H1 (cell line): Measurements from ENCODE around the gene PTPRT.

ENCODE experiments used
- EP300 ChIP-seq, 2 experiments: IDR thresholded peaks; 1 replicate in 1 of 2; 2 replicates in 1 of 2; pipeline ENCODE4 v1.6.1; 2011 to 2012; ENCODE audit warnings: low read depth in 2 of 2, low read length in 2 of 2, mild to moderate bottlenecking in 2 of 2, borderline replicate concordance in 1 of 2, inconsistent platforms in 1 of 2, moderate library complexity in 1 of 2
- EZH2 ChIP-seq: fragments of 200-600 bp; sonication (generic); IDR thresholded peaks from 2 replicates; pipeline ENCODE4 v1.7.1; 2012; ENCODE audit warnings: low read depth, mild to moderate bottlenecking, moderate library complexity, low read length, inconsistent platforms; ENCODE audit not compliant: severe bottlenecking
- NRF1 ChIP-seq: IDR thresholded peaks from 2 replicates; pipeline ENCODE4 v1.6.1; 2011; ENCODE audit warnings: mild to moderate bottlenecking, low read depth, low read length, improper control_type of control experiment
- POLR2A ChIP-seq, 2 experiments: IDR thresholded peaks; 1 replicate in 1 of 2; 2 replicates in 1 of 2; pipeline ENCODE4 v1.6.1; 2011; ENCODE audit warnings: low read depth in 2 of 2, low read length in 2 of 2, mild to moderate bottlenecking in 2 of 2; ENCODE audit errors: control extremely low read depth in 1 of 2
- POLR2AphosphoS5 ChIP-seq: IDR thresholded peaks from 2 replicates; pipeline ENCODE4 v1.6.1; 2011; ENCODE audit warnings: low read depth, low read length
- RAD21 ChIP-seq, 2 experiments: IDR thresholded peaks in 1 of 2; conservative IDR thresholded peaks in 1 of 2; 2 replicates each; pipeline ENCODE4 v1.6.1; 2011; ENCODE audit warnings: low read depth in 2 of 2, low read length in 2 of 2, improper control_type of control experiment in 1 of 2, inconsistent platforms in 1 of 2, mild to moderate bottlenecking in 1 of 2, moderate library complexity in 1 of 2
- RFX5 ChIP-seq: IDR thresholded peaks from 2 replicates; pipeline ENCODE4 v1.6.1; 2011; ENCODE audit warnings: low read depth, low read length, improper control_type of control experiment, borderline replicate concordance
- RNF2 ChIP-seq: fragments of 200-900, 300-1000 bp; sonication (generic); IDR thresholded peaks from 2 replicates; pipeline ENCODE4 v1.7.1; 2016; ENCODE audit warnings: borderline replicate concordance, low read depth, mild to moderate bottlenecking, antibody characterized with exemption, low read length; ENCODE audit not compliant: poor library complexity, severe bottlenecking; ENCODE audit errors: missing control alignments
- SIRT6 ChIP-seq: IDR thresholded peaks from one replicate; pipeline ENCODE4 v1.7.1; 2012; ENCODE audit warnings: low read length, inconsistent platforms
- SP1 ChIP-seq: IDR thresholded peaks from 2 replicates; pipeline ENCODE4 v1.6.1; 2011; ENCODE audit warnings: low read depth, low read length
- SRF ChIP-seq: IDR thresholded peaks from 2 replicates; pipeline ENCODE4 v1.6.1; 2011; ENCODE audit warnings: mild to moderate bottlenecking, low read depth, low read length, moderate library complexity
- TAF1 ChIP-seq: IDR thresholded peaks from 2 replicates; pipeline ENCODE4 v1.6.1; 2011; ENCODE audit warnings: mild to moderate bottlenecking, low read depth, low read length
- TF ChIP-seq, protein P1 (sequence below), 3 experiments: IDR thresholded peaks; 1 replicate in 2 of 3; 2 replicates in 1 of 3; pipeline versions ENCODE4 v1.5.1 to v1.6.1; 2011; ENCODE audit warnings: low read length in 3 of 3, mild to moderate bottlenecking in 3 of 3, inconsistent platforms in 2 of 3, low read depth in 1 of 3, moderate library complexity in 1 of 3; ENCODE audit not compliant: insufficient read depth in 1 of 3; ENCODE audit errors: control extremely low read depth in 1 of 3

GRCh38 chr20:42053350-42053749 lies 1136.4 kb downstream of the PTPRT start:
- TF ChIP-seq EP300 (IDR thresholded peaks at IDR 0.05; ENCODE audit: borderline replicate concordance in 1 of 2, low read depth in 2 of 2, low read length in 2 of 2) (no peak), RNF2 (no peak), POLR2A (IDR thresholded peaks at IDR 0.05; ENCODE audit: control extremely low read depth in 1 of 2, low read depth in 2 of 2, low read length in 2 of 2) (no peak), TAF1 (no peak), SRF (no peak), NRF1 (no peak), SP1 (no peak), POLR2AphosphoS5 (no peak), EZH2 (no peak), RFX5 (no peak), RAD21 (IDR thresholded peaks at IDR 0.05 in 1 of 2, conservative IDR thresholded peaks at IDR 0.05 in 1 of 2; ENCODE audit: low read depth in 2 of 2, low read length in 2 of 2) (no peak), SIRT6 (no peak)
- TF ChIP-seq, protein P1, sequence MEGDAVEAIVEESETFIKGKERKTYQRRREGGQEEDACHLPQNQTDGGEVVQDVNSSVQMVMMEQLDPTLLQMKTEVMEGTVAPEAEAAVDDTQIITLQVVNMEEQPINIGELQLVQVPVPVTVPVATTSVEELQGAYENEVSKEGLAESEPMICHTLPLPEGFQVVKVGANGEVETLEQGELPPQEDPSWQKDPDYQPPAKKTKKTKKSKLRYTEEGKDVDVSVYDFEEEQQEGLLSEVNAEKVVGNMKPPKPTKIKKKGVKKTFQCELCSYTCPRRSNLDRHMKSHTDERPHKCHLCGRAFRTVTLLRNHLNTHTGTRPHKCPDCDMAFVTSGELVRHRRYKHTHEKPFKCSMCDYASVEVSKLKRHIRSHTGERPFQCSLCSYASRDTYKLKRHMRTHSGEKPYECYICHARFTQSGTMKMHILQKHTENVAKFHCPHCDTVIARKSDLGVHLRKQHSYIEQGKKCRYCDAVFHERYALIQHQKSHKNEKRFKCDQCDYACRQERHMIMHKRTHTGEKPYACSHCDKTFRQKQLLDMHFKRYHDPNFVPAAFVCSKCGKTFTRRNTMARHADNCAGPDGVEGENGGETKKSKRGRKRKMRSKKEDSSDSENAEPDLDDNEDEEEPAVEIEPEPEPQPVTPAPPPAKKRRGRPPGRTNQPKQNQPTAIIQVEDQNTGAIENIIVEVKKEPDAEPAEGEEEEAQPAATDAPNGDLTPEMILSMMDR (IDR thresholded peaks at IDR 0.05; ENCODE audit: control extremely low read depth in 1 of 3, insufficient read depth in 1 of 3, low read depth in 1 of 3, low read length in 3 of 3), result no peak
